Measurements from ENCODE around the gene PARD3. TPM values are rescaled to one million over a fixed set of nuclear protein-coding genes. Genes with fewer than 3 reads are reported as not detected.

The PARD3 gene
- total RNA-seq, 2 experiments from 2014 or later, result 2.2 to 2.8 TPM

DNA sequence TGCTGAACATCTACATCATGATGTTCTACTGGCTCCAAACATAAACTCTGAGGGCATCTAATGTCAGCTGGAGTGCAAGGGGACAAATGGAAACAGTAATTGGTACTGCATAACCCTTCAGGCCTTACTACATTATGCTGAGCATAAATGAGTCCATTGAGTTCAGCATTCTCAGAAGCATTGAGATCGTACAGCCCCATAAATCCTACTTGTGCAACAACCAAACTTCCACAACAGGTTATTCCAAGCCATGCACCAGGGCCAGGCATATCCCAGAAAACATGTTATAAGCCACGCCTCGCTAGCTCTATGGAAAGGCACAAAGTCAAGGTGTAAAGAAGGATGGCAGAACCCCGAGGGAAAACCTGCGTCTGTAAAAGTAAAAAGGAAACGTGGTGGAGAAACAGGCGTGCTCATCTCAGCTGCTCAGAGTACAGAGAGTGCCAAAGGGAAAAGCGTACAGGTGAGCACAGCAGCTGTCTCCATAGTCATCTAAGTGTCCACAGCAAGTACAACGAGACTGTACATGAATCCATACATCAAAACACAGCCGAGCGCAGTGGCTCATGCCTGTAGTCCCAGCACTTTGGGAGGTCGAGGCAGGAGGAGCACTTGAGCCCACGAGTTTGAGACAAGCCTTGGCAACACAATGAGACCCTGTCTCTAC, 124.6 kb downstream of the PARD3 start:
- Mint-ChIP-seq H3K9me3 (ENCODE audit: low read depth) (no peaks in the 10 kb centered on the region), H3K36me3 (ENCODE audit: low read depth) (no peaks in the 10 kb centered on the region), H3K27ac (no peak overlapping the region), H3K4me1 (no peaks in the 10 kb centered on the region), H3K27me3 (no peaks in the 10 kb centered on the region), H3K4me3 (no peak overlapping the region)
- ATAC-seq, result no peak
- intact Hi-C loops (cut with DNase I, micrococcal nuclease), result no loop called here
- CTCF ChIA-PET, result no interaction called here
- no peak for DNase-seq
- POLR2A ChIA-PET, result no interaction called here

DNA sequence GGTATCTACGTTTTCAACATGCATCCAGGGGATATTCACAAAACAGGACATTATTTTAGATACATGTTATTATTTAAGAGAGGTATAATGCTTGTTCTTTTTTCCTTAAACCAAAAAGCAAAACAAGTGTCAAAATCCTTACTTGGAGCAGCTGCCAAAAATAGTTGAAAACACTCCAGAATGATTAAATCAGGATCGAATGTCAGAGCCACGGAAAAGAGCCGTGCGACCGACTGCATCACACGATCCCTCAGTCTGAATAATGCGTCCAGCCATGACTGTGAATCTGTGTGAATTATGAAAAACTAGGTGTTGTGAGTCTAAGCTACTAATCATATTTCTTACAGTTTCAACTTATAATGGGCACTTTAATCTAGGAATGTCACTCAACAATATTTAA, 126.0 kb downstream of the PARD3 start:
- DNase-seq, result no peak
- Mint-ChIP-seq H3K27me3 (no peaks in the 10 kb centered on the region), H3K4me3 (no peak overlapping the region), H3K36me3 (ENCODE audit: low read depth) (no peaks in the 10 kb centered on the region), H3K9me3 (ENCODE audit: low read depth) (no peaks in the 10 kb centered on the region), H3K27ac (no peak overlapping the region), H3K4me1 (no peaks in the 10 kb centered on the region)
- ChIA-PET POLR2A (no interaction called here), CTCF (no interaction called here)
- no peak for ATAC-seq
- intact Hi-C loops (cut with DNase I, micrococcal nuclease), result no loop called here

DNA sequence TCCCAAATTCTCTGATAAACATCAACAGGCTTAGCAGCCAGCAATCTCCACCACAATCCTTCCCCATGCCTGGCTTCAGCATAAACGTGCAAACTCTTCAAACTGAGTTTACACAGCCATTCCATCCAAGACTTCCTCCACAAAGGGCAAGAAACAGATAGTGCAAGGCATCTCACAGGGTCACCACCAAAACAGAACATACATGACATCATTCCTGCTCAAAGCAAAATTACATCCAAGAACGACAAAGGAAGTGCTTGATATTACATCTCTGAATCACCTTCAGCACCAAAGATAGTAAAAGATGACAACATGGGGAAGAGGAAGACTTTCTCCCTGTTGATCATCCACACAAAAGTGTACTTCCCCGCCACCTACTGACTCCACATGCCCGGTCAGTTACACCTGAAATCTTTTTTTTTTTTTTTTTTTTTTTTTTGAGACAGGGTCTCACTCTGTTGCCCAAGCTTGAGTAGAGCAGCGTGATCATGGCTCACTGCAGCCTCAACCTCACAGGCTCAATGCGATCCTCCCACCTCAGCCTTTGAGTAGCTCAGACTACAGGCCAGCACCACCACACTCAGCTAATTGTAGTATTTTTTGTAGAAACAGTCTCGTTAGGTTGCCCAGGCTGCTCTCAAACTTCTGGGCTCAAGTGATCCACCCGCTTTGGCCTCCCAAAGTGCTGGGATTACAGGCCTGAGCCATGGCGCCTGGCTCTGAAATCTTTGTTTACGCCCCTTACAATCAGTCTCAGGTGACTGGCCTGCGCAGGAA, 127.5 kb downstream of the PARD3 start:
- H3K27me3 Mint-ChIP-seq, result no peaks in the 10 kb centered on the region
- DNase-seq, result no peak

DNA sequence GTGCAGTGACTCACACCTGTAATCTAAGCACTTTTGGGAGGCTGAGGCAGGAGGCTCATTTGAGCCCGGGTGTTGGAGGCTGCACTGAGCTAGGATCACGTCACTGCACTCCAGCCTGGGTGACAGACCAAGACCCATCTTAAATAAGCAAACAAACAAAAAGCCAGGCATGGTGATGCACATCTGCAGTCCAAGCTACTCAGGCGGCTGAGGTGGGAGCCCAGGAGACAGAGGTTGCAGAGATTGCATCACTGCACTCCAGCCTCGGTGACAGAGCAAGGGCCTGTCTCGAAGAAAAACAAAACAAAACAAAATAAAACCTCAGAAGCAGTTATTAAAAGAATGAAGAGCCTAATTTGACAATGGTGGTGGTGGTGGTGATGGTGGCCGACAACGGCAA, 132.5 kb downstream of the PARD3 start:
- Mint-ChIP-seq H3K4me3 (no peak overlapping the region), H3K4me1 (no peaks in the 10 kb centered on the region), H3K27ac (no peak overlapping the region), H3K27me3 (peaks cover 4% of the 10 kb centered on the region), H3K9me3 (ENCODE audit: low read depth) (no peaks in the 10 kb centered on the region), H3K36me3 (ENCODE audit: low read depth) (no peaks in the 10 kb centered on the region)
- POLR2A ChIA-PET, result no interaction called here
- ATAC-seq (no peak), DNase-seq (no peak)
- CTCF ChIA-PET, result no interaction called here
- intact Hi-C loops (cut with DNase I, micrococcal nuclease), result no loop called here

More for the DNA sequence above, 127.5 kb downstream of the PARD3 start:
- H3K27ac Mint-ChIP-seq, result no peak overlapping the region
- POLR2A ChIA-PET, result no interaction called here
- no peak overlapping the region for H3K4me3 Mint-ChIP-seq
- H3K36me3 Mint-ChIP-seq (ENCODE audit: low read depth), result no peaks in the 10 kb centered on the region
- no peaks in the 10 kb centered on the region for H3K9me3 Mint-ChIP-seq (ENCODE audit: low read depth)
- no peaks in the 10 kb centered on the region for H3K4me1 Mint-ChIP-seq
- no peak for ATAC-seq
- intact Hi-C loops (cut with DNase I, micrococcal nuclease), result no loop called here
- CTCF ChIA-PET, result no interaction called here

DNA sequence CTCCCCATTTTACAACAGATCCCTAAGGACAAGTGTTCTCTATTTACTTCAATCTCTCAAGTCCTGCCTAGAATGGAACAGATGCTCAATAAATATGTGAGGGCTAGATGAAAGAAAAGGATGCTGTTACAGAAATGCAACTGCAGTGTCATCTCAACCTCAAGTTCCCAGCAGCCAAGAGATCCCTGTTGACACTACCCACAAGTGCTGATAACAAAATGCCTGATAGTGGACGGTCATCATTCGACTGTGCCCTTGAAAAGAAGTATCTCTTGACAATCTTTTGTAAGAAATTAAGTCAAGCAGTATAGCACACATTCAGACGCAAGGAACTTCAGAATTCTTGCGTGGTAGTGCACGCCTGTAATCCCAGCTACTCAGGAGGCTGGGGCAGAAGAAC, 133.2 kb downstream of the PARD3 start:
- intact Hi-C loops (cut with DNase I, micrococcal nuclease), result no loop called here
- Mint-ChIP-seq H3K36me3 (ENCODE audit: low read depth) (no peaks in the 10 kb centered on the region), H3K27me3 (peaks cover 6% of the 10 kb centered on the region), H3K4me3 (no peak overlapping the region), H3K27ac (no peak overlapping the region), H3K4me1 (no peaks in the 10 kb centered on the region), H3K9me3 (ENCODE audit: low read depth) (no peaks in the 10 kb centered on the region)
- ChIA-PET POLR2A (no interaction called here), CTCF (interaction anchor here (1.0 kb wide), 1 partner anchor 16 kb away, joined by 3 read pairs; no protein-coding TSS in a partner anchor)
- ATAC-seq (no peak), DNase-seq (no peak)

DNA sequence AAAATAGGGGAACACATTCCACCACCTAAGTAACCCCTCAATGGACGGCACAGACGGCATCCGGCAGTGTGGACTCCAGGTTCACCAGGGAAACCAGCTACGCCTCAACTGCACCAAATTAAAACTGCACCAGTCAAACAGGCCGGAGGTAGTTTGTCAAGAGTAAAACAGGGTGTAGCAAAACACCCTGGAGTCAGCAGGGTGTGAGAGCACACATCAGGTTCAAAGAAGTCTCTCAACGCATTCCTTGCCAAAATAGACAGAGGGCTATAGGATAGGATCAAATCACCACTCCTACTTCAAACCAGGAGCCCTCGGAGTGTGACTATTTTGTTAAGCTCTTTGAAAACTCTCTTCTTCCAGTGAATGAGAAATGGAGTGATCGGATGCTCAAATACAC, 135.9 kb downstream of the PARD3 start:
- peaks cover 6% of the 10 kb centered on the region for H3K27me3 Mint-ChIP-seq
- H3K4me3 Mint-ChIP-seq, result no peak overlapping the region
- no peaks in the 10 kb centered on the region for H3K9me3 Mint-ChIP-seq (ENCODE audit: low read depth)
- no peak for DNase-seq
- intact Hi-C loops (cut with DNase I, micrococcal nuclease), result no loop called here
- H3K27ac Mint-ChIP-seq, result no peak overlapping the region
- no peak for ATAC-seq
- no peaks in the 10 kb centered on the region for H3K4me1 Mint-ChIP-seq
- POLR2A ChIA-PET, result no interaction called here
- no peaks in the 10 kb centered on the region for H3K36me3 Mint-ChIP-seq (ENCODE audit: low read depth)
- CTCF ChIA-PET, result no interaction called here

DNA sequence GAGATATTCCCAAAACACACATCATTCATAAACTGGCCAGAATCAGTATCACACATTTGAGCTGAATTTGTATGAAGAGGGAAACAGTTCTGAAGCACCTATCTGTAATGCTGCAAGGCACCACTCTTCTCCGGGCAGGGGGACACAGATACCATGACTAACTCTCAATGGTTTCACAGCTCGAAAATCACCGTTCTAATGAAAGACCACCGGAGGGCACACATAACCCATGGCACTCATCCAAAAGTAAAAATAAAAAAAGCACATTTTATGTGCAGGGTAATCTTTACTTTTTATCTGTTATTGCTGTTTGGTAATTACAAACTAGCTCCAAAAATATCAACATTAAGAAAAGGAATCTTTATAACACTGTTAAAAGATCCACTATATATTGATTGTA, 137.5 kb downstream of the PARD3 start:
- peaks cover 9% of the 10 kb centered on the region for H3K27me3 Mint-ChIP-seq
- H3K9me3 Mint-ChIP-seq (ENCODE audit: low read depth), result no peaks in the 10 kb centered on the region
- DNase-seq, result no peak
- ChIA-PET POLR2A (no interaction called here), CTCF (no interaction called here)
- intact Hi-C loops (cut with DNase I, micrococcal nuclease), result no loop called here
- H3K4me3 Mint-ChIP-seq, result no peak overlapping the region
- no peak for ATAC-seq
- no peaks in the 10 kb centered on the region for H3K36me3 Mint-ChIP-seq (ENCODE audit: low read depth)
- H3K27ac Mint-ChIP-seq, result no peak overlapping the region
- no peaks in the 10 kb centered on the region for H3K4me1 Mint-ChIP-seq

DNA sequence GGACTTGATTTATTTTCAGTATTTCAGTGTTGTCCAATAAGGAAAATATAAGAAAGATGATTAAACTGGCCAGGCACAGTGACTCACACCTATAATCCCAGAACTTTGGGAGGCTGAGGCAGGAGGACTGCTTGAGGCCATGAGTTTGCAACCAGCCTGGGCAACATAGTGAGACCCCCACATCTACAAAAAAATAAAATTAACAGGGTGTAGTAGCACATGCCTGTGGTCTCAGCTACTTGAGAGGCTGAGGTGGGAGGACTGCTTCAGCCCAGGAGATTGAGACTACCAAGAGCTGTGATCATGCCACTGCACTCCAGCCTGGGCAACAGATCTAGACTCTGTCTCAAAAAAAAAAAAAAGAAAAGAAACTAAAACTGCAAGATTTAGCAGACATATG, 138.0 kb downstream of the PARD3 start:
- ATAC-seq, result no peak
- ChIA-PET POLR2A (no interaction called here), CTCF (no interaction called here)
- intact Hi-C loops (cut with DNase I, micrococcal nuclease), result no loop called here
- H3K4me3 Mint-ChIP-seq, result no peak overlapping the region
- peaks cover 9% of the 10 kb centered on the region for H3K27me3 Mint-ChIP-seq
- H3K36me3 Mint-ChIP-seq (ENCODE audit: low read depth), result no peaks in the 10 kb centered on the region
- DNase-seq, result no peak
- H3K4me1 Mint-ChIP-seq, result no peaks in the 10 kb centered on the region
- no peak overlapping the region for H3K27ac Mint-ChIP-seq
- no peaks in the 10 kb centered on the region for H3K9me3 Mint-ChIP-seq (ENCODE audit: low read depth)

DNA sequence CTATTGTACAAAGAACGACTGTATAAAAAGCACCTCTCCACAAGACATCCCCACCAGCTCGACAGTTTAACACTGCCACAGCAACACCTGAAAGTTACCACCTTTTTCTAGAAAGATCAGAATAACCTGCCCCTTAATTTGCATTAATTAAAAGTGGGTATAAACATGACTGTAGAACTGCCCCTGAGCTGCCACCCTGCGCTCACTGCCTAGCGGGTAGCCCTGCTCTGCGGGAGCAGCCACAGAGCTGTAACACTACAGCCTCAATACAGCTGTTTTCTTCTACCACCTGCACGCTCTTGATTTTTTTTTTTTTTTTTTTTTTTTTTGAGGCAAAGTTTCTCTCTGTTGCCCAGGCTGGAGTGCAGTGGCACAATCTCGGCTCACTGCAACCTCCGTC, 140.9 kb downstream of the PARD3 start:
- no peak overlapping the region for H3K27ac Mint-ChIP-seq
- no peaks in the 10 kb centered on the region for H3K9me3 Mint-ChIP-seq (ENCODE audit: low read depth)
- peaks cover 8% of the 10 kb centered on the region for H3K27me3 Mint-ChIP-seq
- ChIA-PET CTCF (no interaction called here), POLR2A (no interaction called here)
- no peaks in the 10 kb centered on the region for H3K4me1 Mint-ChIP-seq
- H3K36me3 Mint-ChIP-seq (ENCODE audit: low read depth), result no peaks in the 10 kb centered on the region
- intact Hi-C loops (cut with DNase I, micrococcal nuclease), result no loop called here
- no peak for ATAC-seq
- no peak overlapping the region for H3K4me3 Mint-ChIP-seq
- DNase-seq, result no peak

DNA sequence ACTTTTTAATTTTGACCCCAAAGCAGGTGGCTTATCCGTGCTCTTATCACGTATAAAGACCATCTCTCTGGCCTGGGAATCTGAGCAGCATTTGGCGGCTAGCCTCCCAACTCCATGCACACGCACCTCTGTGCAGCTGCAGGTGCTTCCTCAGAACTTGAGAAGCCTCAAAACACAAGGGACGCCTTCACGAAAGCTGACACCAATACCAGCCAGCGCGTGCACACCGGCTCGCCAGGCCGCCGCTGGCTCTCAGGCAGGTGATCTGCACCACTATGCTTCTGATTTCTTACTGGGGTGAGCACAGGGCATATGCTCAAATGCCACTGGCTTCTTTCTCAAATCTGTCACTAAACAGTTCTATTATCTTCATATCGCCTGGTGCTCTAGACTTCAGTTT, 145.0 kb downstream of the PARD3 start:
- Mint-ChIP-seq H3K36me3 (ENCODE audit: low read depth) (no peaks in the 10 kb centered on the region), H3K4me1 (no peaks in the 10 kb centered on the region), H3K9me3 (ENCODE audit: low read depth) (no peaks in the 10 kb centered on the region), H3K27me3 (peaks cover 3% of the 10 kb centered on the region), H3K27ac (no peak overlapping the region), H3K4me3 (no peak overlapping the region)
- CTCF ChIA-PET, result no interaction called here
- ATAC-seq, result no peak
- POLR2A ChIA-PET, result no interaction called here
- intact Hi-C loops (cut with DNase I, micrococcal nuclease), result no loop called here
- DNase-seq, result no peak

DNA sequence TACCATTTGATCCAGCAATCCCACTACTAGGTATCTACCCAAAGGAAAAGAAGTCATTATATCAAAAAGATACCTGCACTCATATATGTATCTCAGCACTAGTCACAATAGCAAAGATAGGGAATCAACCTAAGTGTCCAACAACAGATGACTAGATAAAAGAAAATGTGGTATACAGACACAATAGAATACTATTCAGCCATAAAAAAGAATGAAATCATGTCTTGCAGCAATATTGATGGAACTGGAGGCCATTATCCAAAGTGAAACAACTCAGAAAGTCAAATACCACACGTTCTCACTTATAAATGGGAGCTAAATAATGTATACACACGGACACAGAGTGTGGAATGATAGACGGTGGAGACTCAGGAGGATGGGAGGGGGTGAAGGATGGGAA, 146.0 kb downstream of the PARD3 start:
- Mint-ChIP-seq H3K36me3 (ENCODE audit: low read depth) (no peaks in the 10 kb centered on the region), H3K4me3 (no peak overlapping the region), H3K27ac (no peak overlapping the region), H3K9me3 (ENCODE audit: low read depth) (no peaks in the 10 kb centered on the region), H3K4me1 (no peaks in the 10 kb centered on the region), H3K27me3 (peaks cover 3% of the 10 kb centered on the region)
- ChIA-PET POLR2A (no interaction called here), CTCF (no interaction called here)
- DNase-seq (no peak), ATAC-seq (no peak)
- intact Hi-C loops (cut with DNase I, micrococcal nuclease), result loop anchor here in 1 of 2 experiments (5.0 kb wide), 1 partner anchor 158 kb away; no protein-coding TSS in a partner anchor

DNA sequence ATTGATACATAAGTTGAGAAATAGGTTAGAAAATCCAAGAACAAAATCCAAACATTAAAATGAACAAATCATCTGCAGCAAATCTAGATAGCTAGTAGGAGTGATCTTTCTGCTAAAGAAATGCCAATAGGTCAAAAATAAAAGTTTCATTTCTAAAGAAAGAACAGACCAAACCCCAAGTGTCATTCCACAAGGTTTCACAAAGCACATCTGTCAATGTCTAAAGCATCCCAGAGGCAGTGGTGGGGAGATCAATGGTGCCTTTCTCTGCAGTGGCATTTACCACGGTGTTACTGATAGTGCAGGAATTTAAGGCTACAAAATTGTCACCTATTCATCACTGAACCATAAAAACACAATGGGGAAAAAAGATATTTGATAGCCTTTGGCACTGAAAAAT, 147.9 kb downstream of the PARD3 start:
- CTCF ChIA-PET, result interaction anchor here (1.1 kb wide), 1 partner anchor 327 kb away, joined by 3 read pairs; no protein-coding TSS in a partner anchor
- Mint-ChIP-seq H3K27me3 (peaks cover 2% of the 10 kb centered on the region), H3K27ac (no peak overlapping the region), H3K4me3 (no peak overlapping the region), H3K36me3 (ENCODE audit: low read depth) (no peaks in the 10 kb centered on the region), H3K4me1 (no peaks in the 10 kb centered on the region), H3K9me3 (ENCODE audit: low read depth) (no peaks in the 10 kb centered on the region)
- no peak for DNase-seq
- intact Hi-C loops (cut with DNase I, micrococcal nuclease), result loop anchor here in 1 of 2 experiments (5.0 kb wide), 1 partner anchor 160 kb away; no protein-coding TSS in a partner anchor
- POLR2A ChIA-PET, result no interaction called here
- no peak for ATAC-seq

Measured in activated CD4-positive, alpha-beta T cell treated with anti-CD3 and anti-CD28 coated beads for 36 hours (primary cell).